Fibroblast of lung (primary cell): Measurements from ENCODE around the gene CLCNKB.

Experiments
- CTCF ChIP-seq, 2 donors: IDR thresholded peaks in 1 of 2; conservative IDR thresholded peaks in 1 of 2; 1 replicate in 1 of 2; 2 replicates in 1 of 2; pipeline ENCODE4 v1.5.1; 2011 to 2012; ENCODE audit warnings: low read length in 2 of 2, control low read depth in 1 of 2, inconsistent platforms in 1 of 2, low read depth in 1 of 2, mild to moderate bottlenecking in 1 of 2
- EZH2 ChIP-seq: IDR thresholded peaks from 2 replicates; pipeline ENCODE4 v1.5.1; 2012; ENCODE audit warnings: low read length, control low read depth, mild to moderate bottlenecking; ENCODE audit errors: missing control alignments

- TF ChIP-seq CTCF (conservative IDR thresholded peaks at IDR 0.05 in 1 of 2, IDR thresholded peaks at IDR 0.05 in 1 of 2; ENCODE audit: low read depth in 1 of 2, low read length in 2 of 2) (no peak), EZH2 (no peak)
Observed at GRCh38 chr1:16095447-16095846, 51.9 kb downstream of the CLCNKB start.
